HG03432 (cell line): Measurements from ENCODE around the gene AP2A2.

Experiments used
- ATAC-seq: cut with Tn5 transposase; IDR thresholded peaks from one replicate; pipeline ENCODE4 v1.9.1; 2021; ENCODE audit warnings: mild to moderate bottlenecking, moderate library complexity; ENCODE audit not compliant: unreplicated experiment

Gene AP2A2

GRCh38 chr11:923691-924405 is 1.8 kb upstream of the AP2A2 start:
- no peak for ATAC-seq

- ATAC-seq: no peak
Observed at GRCh38 chr11:924406-925157, 1.1 kb upstream of the AP2A2 start.

DNA sequence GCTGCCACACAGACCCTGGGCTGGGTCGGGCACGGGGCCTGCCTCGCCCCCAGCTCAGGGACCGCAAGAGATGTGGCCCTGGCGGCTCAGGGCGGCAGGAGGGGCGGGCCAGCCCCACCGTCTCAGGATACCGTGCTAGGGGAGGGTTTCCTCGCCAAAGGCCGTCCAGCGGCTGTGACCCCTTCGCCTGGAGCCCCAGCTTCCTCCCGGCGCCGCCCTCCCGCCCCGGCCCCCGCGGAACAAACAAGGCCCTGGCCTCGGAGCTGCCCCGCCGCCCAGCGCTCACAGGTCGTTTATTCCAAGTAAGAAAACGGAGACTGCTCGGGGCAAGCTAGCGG is 543 bp upstream of the AP2A2 start:
- no peak for ATAC-seq

DNA sequence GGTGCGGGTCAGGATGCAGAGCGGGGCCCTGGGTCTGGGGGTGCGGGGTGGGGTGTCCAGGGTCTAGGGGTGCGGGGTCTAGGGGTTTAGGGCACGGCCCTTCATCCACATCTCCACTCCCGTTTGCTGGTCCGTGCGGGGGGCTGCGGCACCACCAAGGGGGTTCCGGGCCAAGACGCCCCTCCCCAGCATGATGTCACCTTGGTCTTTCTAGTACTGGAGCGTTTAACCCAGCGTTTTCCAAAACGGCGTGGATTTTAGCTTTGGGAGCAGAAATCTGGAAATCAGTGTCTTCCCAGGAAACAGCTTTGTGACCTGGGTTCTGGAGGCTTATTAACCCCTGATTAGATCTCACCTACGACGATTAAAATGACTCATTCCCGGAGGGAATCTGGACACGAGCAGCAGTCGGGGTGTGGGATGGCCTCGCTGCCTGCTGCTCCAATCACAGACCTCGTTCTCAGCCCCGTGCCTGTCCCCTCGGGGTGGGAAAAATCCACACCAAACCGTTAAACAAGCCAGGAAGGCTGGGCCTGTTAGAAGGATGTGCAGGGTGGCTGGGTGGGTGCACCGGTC is 759 bp downstream of the AP2A2 start:
- ATAC-seq: no peak

GRCh38 chr11:927871-928270 is 2.2 kb downstream of the AP2A2 start:
- ATAC-seq: no peak

GRCh38 chr11:928786-929185 is 3.1 kb downstream of the AP2A2 start:
- ATAC-seq: no peak

- no peak for ATAC-seq
Observed at GRCh38 chr11:929405-929804, 3.7 kb downstream of the AP2A2 start.

DNA sequence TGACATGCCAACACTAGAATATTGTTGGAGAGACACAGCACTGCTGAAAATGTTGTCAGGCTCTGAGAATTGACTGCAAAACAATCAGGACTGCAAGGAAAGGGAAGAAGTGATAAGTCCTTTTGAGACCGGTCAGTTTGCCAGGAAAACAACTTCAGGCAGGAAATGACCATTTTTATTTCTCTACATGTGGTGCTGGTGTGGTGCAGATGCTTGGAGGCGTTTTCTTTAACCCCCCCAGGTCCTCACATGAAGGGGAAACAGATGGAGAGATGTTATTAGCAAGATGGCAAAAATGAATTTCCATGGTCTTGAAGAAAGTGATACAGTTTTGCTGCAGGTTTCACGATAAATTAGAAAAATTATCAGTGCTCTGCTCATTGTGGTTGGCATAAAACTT is 5.7 kb downstream of the AP2A2 start:
- no peak for ATAC-seq

GRCh38 chr11:932435-932834 is 6.8 kb downstream of the AP2A2 start:
- ATAC-seq: no peak

GRCh38 chr11:933142-933851 is 7.6 kb downstream of the AP2A2 start:
- ATAC-seq: no peak

- no peak for ATAC-seq
Observed at GRCh38 chr11:933936-934335, 8.3 kb downstream of the AP2A2 start.

DNA sequence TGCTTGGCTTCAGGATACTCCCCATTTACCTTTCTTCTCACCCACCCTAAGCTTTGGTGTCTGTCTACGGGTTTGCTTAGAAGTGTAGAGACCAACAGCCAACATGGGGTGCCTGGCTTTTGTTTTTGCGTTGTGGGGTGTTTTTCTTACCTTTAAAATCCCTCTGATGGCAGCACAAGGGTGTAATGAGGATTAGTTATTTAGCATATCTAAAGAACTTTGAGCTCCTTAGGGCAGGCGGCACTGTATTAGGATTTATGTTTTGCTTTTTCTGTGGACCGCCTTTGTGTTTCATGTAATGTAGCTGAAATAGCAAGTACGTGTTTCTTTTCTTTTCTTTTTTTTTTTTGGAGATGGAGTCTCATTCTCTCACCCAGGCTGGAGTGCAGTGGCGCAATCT is 8.9 kb downstream of the AP2A2 start:
- ATAC-seq: no peak

DNA sequence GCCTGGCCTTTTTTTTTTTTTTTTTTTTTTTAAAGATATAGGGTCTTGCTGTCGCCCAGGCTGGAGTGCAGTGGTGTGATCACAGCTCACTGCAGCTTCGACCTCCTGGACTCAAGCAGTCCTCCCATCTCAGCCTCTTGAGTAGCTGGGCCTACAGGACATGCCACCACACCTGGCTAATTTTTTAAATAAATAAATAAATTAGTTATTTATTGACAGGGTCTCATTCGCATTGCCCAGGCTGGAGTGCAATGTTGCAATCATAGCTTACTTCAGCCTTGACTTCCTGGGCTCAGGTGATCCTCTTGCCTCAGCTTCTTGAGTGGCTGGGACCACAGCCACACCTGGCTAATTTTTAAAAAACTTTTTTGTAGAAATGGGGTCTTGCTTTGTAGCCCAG is 10.5 kb downstream of the AP2A2 start:
- no peak for ATAC-seq

- ATAC-seq: no peak
Observed at GRCh38 chr11:937841-938261, 12.2 kb downstream of the AP2A2 start.

DNA sequence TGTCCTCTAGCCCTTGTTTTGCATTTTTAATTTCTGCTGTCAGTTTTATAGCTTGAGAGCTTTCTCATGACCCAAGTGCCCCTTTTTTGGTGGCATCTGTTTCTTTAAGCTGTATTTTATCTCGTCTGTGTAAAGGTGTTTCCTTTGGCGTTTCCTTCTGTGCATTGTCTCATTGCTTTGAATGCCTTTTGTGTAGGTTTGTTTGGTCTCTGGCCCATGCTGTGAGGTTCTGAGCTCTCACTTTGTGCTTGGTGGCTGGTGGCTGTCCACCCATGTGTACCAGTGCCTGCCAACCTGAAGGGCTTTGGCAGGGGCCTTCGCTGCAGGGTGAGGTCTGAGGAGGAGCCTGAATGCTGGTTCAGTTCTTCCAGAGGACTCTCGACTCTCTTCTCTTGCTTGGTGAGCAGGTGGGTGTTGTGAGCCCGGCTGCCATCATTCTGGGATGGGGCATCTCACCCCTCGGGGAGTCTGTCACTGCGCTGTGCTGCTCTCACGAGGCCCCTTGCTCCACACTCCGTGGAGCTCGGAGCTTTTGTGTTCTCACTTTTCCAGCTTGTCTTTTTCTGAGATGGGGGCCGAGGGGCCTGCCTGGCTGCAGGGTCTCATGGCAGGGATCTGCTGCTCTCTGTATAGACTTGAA is 14.9 kb downstream of the AP2A2 start:
- no peak for ATAC-seq

DNA sequence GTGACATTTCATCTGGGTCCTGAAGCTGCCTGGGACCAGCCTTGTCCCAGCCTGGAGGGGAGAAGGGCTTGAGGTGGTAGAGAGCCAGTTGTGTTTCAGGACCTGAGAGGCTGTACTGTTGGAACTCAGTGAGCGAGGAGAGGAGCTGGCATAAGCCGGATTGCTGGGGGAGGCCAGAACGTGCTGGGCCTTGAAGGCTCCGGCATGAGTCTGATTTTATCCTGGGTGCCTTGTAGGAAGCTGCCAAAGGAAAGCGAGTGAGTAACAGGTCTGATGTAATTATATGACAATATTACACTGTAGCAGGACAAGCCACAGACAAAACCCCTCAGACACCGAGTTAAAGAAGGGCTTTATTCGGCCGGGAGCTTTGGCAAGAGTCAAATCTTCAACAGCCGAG is 17.2 kb downstream of the AP2A2 start:
- no peak for ATAC-seq

DNA sequence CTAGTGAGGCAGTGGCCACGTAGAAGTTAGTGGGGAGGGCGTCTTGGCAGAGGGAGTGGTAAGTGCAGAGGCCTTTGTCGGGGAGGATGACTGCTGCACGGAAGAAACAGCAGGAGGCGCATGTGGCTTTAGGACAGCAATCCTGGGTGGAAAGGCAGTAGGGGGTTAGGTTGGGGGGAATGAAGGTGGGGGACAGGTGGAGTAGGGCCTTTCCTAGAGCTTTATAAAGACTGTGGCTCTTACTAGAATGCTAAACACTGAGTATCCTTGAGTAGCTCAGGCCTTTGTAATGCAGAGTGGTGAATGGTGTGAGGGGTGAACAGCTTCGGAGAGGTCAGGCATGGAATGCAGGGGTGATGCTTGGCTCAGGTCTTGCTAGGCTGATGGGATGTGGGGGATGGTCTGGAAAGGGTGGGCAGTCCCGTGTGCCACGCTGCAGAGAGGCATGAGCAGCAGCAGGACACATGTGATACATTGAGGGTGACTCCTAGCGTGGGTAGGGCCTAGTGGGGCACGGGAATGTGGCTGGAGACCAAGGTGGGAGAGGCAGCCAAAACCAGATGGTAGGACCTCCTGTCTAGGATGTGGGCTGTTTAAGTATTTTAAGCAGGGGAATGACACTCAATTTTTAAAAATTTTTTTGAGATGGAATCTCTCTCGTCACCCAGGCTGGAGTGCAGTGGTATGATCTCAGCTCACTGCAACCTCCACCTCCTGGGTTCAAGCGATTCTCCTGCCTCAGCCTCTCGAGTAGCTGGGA is 19.2 kb downstream of the AP2A2 start:
- ATAC-seq: no peak

- ATAC-seq: no peak
Observed at GRCh38 chr11:945986-946385, 20.3 kb downstream of the AP2A2 start.

DNA sequence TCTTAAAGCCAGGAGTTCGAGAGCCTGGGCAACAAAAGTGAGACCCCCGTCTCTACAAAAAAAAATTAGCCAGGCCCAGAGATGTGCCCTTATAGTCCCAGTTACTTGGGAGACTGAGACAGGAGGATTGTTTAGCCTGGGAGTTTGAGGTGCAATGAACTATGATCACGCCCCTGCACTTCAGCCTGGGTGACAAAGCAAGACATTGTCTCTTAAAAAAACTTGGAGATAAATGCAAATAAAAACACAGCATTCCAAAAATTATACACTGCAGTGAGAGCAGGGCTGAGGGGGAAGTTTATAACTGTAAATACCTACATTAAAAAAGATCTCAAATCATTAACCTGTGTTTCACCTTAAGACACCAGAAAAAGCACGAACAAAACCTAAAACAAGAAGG is 22.1 kb downstream of the AP2A2 start:
- ATAC-seq: no peak

DNA sequence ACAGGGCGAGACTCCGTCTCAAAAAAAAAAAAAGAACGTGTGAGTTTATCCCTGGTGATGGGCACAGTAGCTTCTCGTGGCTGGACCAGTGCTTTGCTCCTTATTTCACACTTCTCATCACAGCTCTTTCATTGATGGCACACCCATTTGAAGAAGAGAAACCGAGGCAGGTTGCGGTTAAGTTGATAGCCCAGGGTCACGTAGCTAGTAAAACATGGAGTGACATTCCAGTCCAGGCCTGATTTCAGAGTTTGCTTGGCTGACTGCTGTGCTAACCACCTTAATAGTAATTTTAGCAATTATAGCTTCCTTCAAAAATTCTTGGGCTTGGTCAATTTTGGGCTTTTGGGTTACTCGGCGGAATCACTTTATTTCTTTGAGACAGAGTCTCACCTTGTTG is 25.8 kb downstream of the AP2A2 start:
- no peak for ATAC-seq
